DOHH2 (cell line): ENCODE data around the gene ZNF804B.

Experiments used
- EZH2phosphoT487 ChIP-seq: fragments of 200-600 bp; sonication (generic); IDR thresholded peaks from 2 replicates; pipeline ENCODE4 v1.6.1; 2017; ENCODE audit warnings: borderline replicate concordance, mild to moderate bottlenecking, antibody characterized with exemption, low read length, moderate library complexity, mixed read lengths
- TF ChIP-seq, protein P1 (sequence below): fragments of 200-600 bp; sonication (generic); IDR thresholded peaks from one replicate; pipeline ENCODE4 v1.5.1; 2014; ENCODE audit warnings: antibody characterized with exemption, mild to moderate bottlenecking, low read depth, low read length; ENCODE audit not compliant: poor library complexity, severe bottlenecking

DNA sequence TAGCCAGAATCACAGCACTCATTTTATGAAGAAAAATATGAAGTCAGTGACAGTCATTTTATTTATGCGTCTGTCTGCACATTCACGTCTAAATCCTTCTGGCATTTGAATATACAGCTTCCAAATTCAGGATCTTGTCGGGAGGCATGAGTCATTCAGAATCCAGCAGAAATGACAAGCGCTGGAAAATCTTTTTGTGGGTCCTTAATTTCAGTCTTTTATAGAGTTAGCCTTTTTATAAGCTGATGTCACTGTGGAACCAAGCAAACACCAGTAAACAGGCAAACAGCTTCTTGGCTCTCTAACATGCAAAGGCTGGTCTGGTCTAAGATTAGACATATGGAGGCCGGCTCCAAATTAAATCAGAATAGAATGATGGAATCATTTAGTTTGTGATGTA, 424.2 kb downstream of the ZNF804B start:
- TF ChIP-seq, protein P1, sequence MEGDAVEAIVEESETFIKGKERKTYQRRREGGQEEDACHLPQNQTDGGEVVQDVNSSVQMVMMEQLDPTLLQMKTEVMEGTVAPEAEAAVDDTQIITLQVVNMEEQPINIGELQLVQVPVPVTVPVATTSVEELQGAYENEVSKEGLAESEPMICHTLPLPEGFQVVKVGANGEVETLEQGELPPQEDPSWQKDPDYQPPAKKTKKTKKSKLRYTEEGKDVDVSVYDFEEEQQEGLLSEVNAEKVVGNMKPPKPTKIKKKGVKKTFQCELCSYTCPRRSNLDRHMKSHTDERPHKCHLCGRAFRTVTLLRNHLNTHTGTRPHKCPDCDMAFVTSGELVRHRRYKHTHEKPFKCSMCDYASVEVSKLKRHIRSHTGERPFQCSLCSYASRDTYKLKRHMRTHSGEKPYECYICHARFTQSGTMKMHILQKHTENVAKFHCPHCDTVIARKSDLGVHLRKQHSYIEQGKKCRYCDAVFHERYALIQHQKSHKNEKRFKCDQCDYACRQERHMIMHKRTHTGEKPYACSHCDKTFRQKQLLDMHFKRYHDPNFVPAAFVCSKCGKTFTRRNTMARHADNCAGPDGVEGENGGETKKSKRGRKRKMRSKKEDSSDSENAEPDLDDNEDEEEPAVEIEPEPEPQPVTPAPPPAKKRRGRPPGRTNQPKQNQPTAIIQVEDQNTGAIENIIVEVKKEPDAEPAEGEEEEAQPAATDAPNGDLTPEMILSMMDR: no peak
- TF ChIP-seq EZH2phosphoT487: no peak
